H1 (cell line): Measurements from ENCODE around the gene URAD.

ENCODE experiments used
- ASH2L ChIP-seq: fragments of 200-600, 300-600 bp; sonication (generic); IDR thresholded peaks from one replicate; pipeline ENCODE4 v1.7.1; 2017; ENCODE audit warnings: low read length
- CHD2 ChIP-seq: IDR thresholded peaks from 2 replicates; pipeline ENCODE4 v1.6.1; 2012; ENCODE audit warnings: low read length, improper control_type of control experiment
- CREB1 ChIP-seq: IDR thresholded peaks from 2 replicates; pipeline ENCODE4 v1.6.1; 2012; ENCODE audit warnings: inconsistent platforms
- EZH2 ChIP-seq: fragments of 200-600 bp; sonication (generic); IDR thresholded peaks from 2 replicates; pipeline ENCODE4 v1.7.1; 2012; ENCODE audit warnings: low read depth, mild to moderate bottlenecking, moderate library complexity, low read length, inconsistent platforms; ENCODE audit not compliant: severe bottlenecking
- JUN ChIP-seq: IDR thresholded peaks from 2 replicates; pipeline ENCODE4 v1.6.1; 2011; ENCODE audit warnings: low read depth, mild to moderate bottlenecking, improper control_type of control experiment, low read length
- KDM1A ChIP-seq: fragments of 200-600, 300-600 bp; sonication (generic); IDR thresholded peaks from 2 replicates; pipeline ENCODE4 v1.7.1; 2016; ENCODE audit warnings: mild to moderate bottlenecking, low read length, borderline replicate concordance
- POLR2A ChIP-seq, 2 experiments: IDR thresholded peaks; 1 replicate in 1 of 2; 2 replicates in 1 of 2; pipeline ENCODE4 v1.6.1; 2011; ENCODE audit warnings: low read depth in 2 of 2, low read length in 2 of 2, mild to moderate bottlenecking in 2 of 2; ENCODE audit errors: control extremely low read depth in 1 of 2
- POLR2AphosphoS5 ChIP-seq: IDR thresholded peaks from 2 replicates; pipeline ENCODE4 v1.6.1; 2011; ENCODE audit warnings: low read depth, low read length
- SIN3A ChIP-seq, 2 experiments: IDR thresholded peaks in 1 of 2; conservative IDR thresholded peaks in 1 of 2; 2 replicates each; pipeline ENCODE4 v1.6.1; 2011 to 2012; ENCODE audit warnings: low read length in 2 of 2, improper control_type of control experiment in 1 of 2, low read depth in 1 of 2, mild to moderate bottlenecking in 1 of 2
- SP4 ChIP-seq: IDR thresholded peaks from 2 replicates; pipeline ENCODE4 v1.6.1; 2012; ENCODE audit warnings: low read length, inconsistent platforms
- TF ChIP-seq, protein P1 (sequence below), 3 experiments: IDR thresholded peaks; 1 replicate in 2 of 3; 2 replicates in 1 of 3; pipeline versions ENCODE4 v1.5.1 to v1.6.1; 2011; ENCODE audit warnings: low read length in 3 of 3, mild to moderate bottlenecking in 3 of 3, inconsistent platforms in 2 of 3, low read depth in 1 of 3, moderate library complexity in 1 of 3; ENCODE audit not compliant: insufficient read depth in 1 of 3; ENCODE audit errors: control extremely low read depth in 1 of 3
- TF ChIP-seq, protein P2 (sequence below): IDR thresholded peaks from 2 replicates; pipeline ENCODE4 v1.6.1; 2012; ENCODE audit warnings: inconsistent platforms

DNA sequence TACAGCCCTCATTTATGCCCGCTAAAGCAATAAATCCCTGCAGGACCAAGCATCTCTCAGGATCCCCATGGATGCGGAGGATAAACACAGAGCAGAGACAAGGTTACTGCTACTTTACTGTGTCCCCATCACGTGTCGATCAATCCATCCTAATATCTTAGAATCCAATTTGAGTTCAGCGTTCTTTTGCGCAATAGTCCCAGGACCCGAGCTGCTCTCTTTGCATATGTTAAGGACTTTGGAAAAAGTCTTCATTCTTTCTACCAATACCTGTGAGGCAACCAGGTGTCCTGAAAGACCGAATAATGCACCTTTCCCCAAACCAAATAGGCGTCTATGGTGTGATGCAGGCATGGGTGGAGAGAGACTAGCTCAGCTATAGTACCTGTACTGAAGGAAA lies 38.0 kb upstream of the URAD start:
- TF ChIP-seq EZH2 (no peak), JUN (no peak), POLR2A (IDR thresholded peaks at IDR 0.05; ENCODE audit: control extremely low read depth in 1 of 2, low read depth in 2 of 2, low read length in 2 of 2) (no peak), ASH2L (no peak), CHD2 (no peak), CREB1 (no peak), SP4 (no peak), POLR2AphosphoS5 (no peak), KDM1A (no peak), SIN3A (conservative IDR thresholded peaks at IDR 0.05 in 1 of 2, IDR thresholded peaks at IDR 0.05 in 1 of 2; ENCODE audit: low read depth in 1 of 2, low read length in 2 of 2) (no peak)
- TF ChIP-seq, protein P1, sequence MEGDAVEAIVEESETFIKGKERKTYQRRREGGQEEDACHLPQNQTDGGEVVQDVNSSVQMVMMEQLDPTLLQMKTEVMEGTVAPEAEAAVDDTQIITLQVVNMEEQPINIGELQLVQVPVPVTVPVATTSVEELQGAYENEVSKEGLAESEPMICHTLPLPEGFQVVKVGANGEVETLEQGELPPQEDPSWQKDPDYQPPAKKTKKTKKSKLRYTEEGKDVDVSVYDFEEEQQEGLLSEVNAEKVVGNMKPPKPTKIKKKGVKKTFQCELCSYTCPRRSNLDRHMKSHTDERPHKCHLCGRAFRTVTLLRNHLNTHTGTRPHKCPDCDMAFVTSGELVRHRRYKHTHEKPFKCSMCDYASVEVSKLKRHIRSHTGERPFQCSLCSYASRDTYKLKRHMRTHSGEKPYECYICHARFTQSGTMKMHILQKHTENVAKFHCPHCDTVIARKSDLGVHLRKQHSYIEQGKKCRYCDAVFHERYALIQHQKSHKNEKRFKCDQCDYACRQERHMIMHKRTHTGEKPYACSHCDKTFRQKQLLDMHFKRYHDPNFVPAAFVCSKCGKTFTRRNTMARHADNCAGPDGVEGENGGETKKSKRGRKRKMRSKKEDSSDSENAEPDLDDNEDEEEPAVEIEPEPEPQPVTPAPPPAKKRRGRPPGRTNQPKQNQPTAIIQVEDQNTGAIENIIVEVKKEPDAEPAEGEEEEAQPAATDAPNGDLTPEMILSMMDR (IDR thresholded peaks at IDR 0.05; ENCODE audit: control extremely low read depth in 1 of 3, insufficient read depth in 1 of 3, low read depth in 1 of 3, low read length in 3 of 3) = no peak
- TF ChIP-seq, protein P2, sequence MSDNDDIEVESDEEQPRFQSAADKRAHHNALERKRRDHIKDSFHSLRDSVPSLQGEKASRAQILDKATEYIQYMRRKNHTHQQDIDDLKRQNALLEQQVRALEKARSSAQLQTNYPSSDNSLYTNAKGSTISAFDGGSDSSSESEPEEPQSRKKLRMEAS = no peak
